Right lobe of liver (tissue), 6 donors: ENCODE data around the gene ACER3. TPM values are rescaled to one million over a fixed set of nuclear protein-coding genes. Genes with fewer than 3 reads are reported as not detected.
"Not testable (repeated sequence)": the region's sequence is repeated elsewhere in the genome, so short reads cannot be mapped to it uniquely, and the experiment has no call there.

Experiments used
- ATAC-seq, 4 donors: fragments of 200-7000 bp; cut with Tn5 transposase; one replicate each; pipeline ENCODE4 v1.9.1; 2020; ENCODE audit warnings: mild to moderate bottlenecking in 4 of 4, moderate library complexity in 4 of 4
- DNase-seq, 3 donors: peaks; one replicate each; pipeline ENCODE4 v3.0.0-alpha.2; 2020
- H3K27ac ChIP-seq, 3 donors: fragments of 200-600 bp; one replicate each; pipeline ENCODE4 v1.8.0; 2022
- H3K27me3 ChIP-seq, 2 donors: fragments of 200-600 bp; one replicate each; pipeline ENCODE4 v1.8.0; 2022
- H3K36me3 ChIP-seq, 4 donors: fragments of 200-600 bp; sonication (generic) in 1 of 4; one replicate each; pipeline versions ENCODE4 v1.5.1 to v1.8.0; 2017 to 2022; ENCODE audit warnings: control low read depth in 1 of 4
- H3K4me1 ChIP-seq, 4 donors: fragments of 200-600 bp; sonication (generic) in 1 of 4; one replicate each; pipeline versions ENCODE4 v1.5.1 to v1.8.0; 2017 to 2022; ENCODE audit warnings: control low read depth in 1 of 4
- H3K4me3 ChIP-seq, 3 donors: fragments of 200-600 bp; one replicate each; pipeline ENCODE4 v1.8.0; 2022
- H3K9me3 ChIP-seq, 4 donors: fragments of 200-600 bp; sonication (generic) in 1 of 4; one replicate each; pipeline versions ENCODE4 v1.5.1 to v1.8.0; 2017 to 2022; ENCODE audit warnings: control low read depth in 1 of 4
- CTCF ChIP-seq, 4 donors: fragments of 200-600 bp in 3 of 4; fragments of 450-650 bp in 1 of 4; IDR thresholded peaks; one replicate each; pipeline versions ENCODE4 v1.5.1 to v1.8.0; 2016 to 2022; ENCODE audit warnings: antibody characterized with exemption in 4 of 4, mild to moderate bottlenecking in 2 of 4
- POLR2A ChIP-seq: fragments of 450-650 bp; IDR thresholded peaks from one replicate; pipeline ENCODE4 v1.6.1; 2017; ENCODE audit warnings: antibody characterized with exemption, mild to moderate bottlenecking
- WGBS: methylation state at CpG from one replicate; pipeline ENCODE4 v1.1.6; 2018; ENCODE audit warnings: low coverage, low lambda C conversion rate; ENCODE audit not compliant: insufficient coverage; ENCODE audit errors: missing lambda C conversion rate; 5-methylcytosine and 5-hydroxymethylcytosine counted together
- intact Hi-C, 2 donors: fragments of 100-400 bp; cut with DNase I; formaldehyde crosslinking; loops; one replicate each; pipeline versions ENCODE4 v1.11.2 to v1.14.1; 2022
- total RNA-seq, 6 experiments: library from RNA; depleted of rRNA in 2 of 6; stranded (reverse); fragments of >200 nt in 2 of 6; fragmentation: NEBNext Ultra II Directional in 3 of 6; extraction: Animal tissue kit (Norgen Biotek cat#: 25700) in 3 of 6; gene quantifications; one replicate each; pipeline versions ENCODE4 v1.1.0 to v1.2.4, GENCODE V29; 2016 to 2023
- donor health status: DM: no; HTN: yes; CAD: no.
- donor health status: DM: no; HTN: no; CAD: no.
- donor health status: DM: no; HTN: no; CAD: no.
- donor health status: DM: no; HTN: yes; CAD: no.
- donor health status: DM: no; HTN: yes; CAD: no.

The ACER3 gene
- total RNA-seq, 6 experiments from 2014 or later: 5.1 to 11.6 (median 7.3) TPM

GRCh38 chr11:76897233-76897632, 36.5 kb downstream of the ACER3 start:
- intact Hi-C loops: no loop called here
- Histone ChIP-seq H3K9me3 (no peaks in the 10 kb centered on the region), H3K36me3 (no peaks in the 10 kb centered on the region), H3K27ac (no peak overlapping the region), H3K4me3 (no peak overlapping the region), H3K27me3 (no peaks in the 10 kb centered on the region), H3K4me1 (no peaks in the 10 kb centered on the region)
- DNase-seq (no peak), ATAC-seq (no peak)
- 82% methylated on average over 2 of the region's 2 CpGs for WGBS
- no peak for TF ChIP-seq POLR2A
- TF ChIP-seq CTCF (IDR thresholded peaks at IDR 0.05): no peak

- WGBS: 96% methylated on average over 3 of the region's 3 CpGs
- H3K9me3 ChIP-seq: no peaks in the 10 kb centered on the region
- intact Hi-C loops: no loop called here
- no peak overlapping the region for H3K4me3 ChIP-seq
- DNase-seq (no peak), ATAC-seq (no peak)
- H3K36me3 ChIP-seq: no peaks in the 10 kb centered on the region
- no peak for TF ChIP-seq POLR2A
- no peak for TF ChIP-seq CTCF (IDR thresholded peaks at IDR 0.05)
- H3K27me3 ChIP-seq: no peaks in the 10 kb centered on the region
- H3K4me1 ChIP-seq: no peaks in the 10 kb centered on the region
- no peak overlapping the region for H3K27ac ChIP-seq
These were observed 40.4 kb downstream of the ACER3 start for GRCh38 chr11:76901144-76901543.

GRCh38 chr11:76901622-76902021, 40.9 kb downstream of the ACER3 start:
- H3K4me3 ChIP-seq, H3K4me1 ChIP-seq, intact Hi-C loops, H3K36me3 ChIP-seq, H3K27ac ChIP-seq, H3K9me3 ChIP-seq, DNase-seq, ATAC-seq, H3K27me3 ChIP-seq: not testable (repeated sequence)
- 94% methylated on average over 2 of the region's 6 CpGs for WGBS

- DNase-seq: no peak
- no peaks in the 10 kb centered on the region for H3K27me3 ChIP-seq
- intact Hi-C loops: no loop called here
- TF ChIP-seq CTCF (IDR thresholded peaks at IDR 0.05) (no peak), POLR2A (no peak)
- no peak for ATAC-seq
- H3K9me3 ChIP-seq: no peaks in the 10 kb centered on the region
- no peaks in the 10 kb centered on the region for H3K4me1 ChIP-seq
- no peak overlapping the region for H3K4me3 ChIP-seq
- 92% methylated on average over 5 of the region's 5 CpGs for WGBS
- no peak overlapping the region for H3K27ac ChIP-seq
- no peaks in the 10 kb centered on the region for H3K36me3 ChIP-seq
These were observed 41.6 kb downstream of the ACER3 start for GRCh38 chr11:76902121-76903014.

- intact Hi-C loops: no loop called here
- DNase-seq: no peak
- H3K9me3 ChIP-seq: no peaks in the 10 kb centered on the region
- no peaks in the 10 kb centered on the region for H3K4me1 ChIP-seq
- no peaks in the 10 kb centered on the region for H3K27me3 ChIP-seq
- 33% methylated on average over 3 of the region's 3 CpGs for WGBS
- no peak overlapping the region for H3K27ac ChIP-seq
- ATAC-seq: no peak
- H3K4me3 ChIP-seq: no peak overlapping the region
- H3K36me3 ChIP-seq: no peaks in the 10 kb centered on the region
- no peak for TF ChIP-seq POLR2A
These were observed 42.6 kb downstream of the ACER3 start for GRCh38 chr11:76903325-76903724.
